Vagina (tissue), 2 donors: ENCODE measurements around the gene VAV1. TPM values are rescaled to one million over a fixed set of nuclear protein-coding genes. Genes with fewer than 3 reads are reported as not detected.

Source experiments
- DNase-seq, 2 donors: peaks; one replicate each; pipeline ENCODE4 v3.0.0-alpha.2; 2017; ENCODE audit errors: extremely low spot score in 2 of 2
- H3K27ac ChIP-seq: fragments of 200-600 bp; sonication (generic); one replicate; pipeline ENCODE4 v1.5.1; 2019
- H3K27me3 ChIP-seq: fragments of 200-600 bp; sonication (generic); one replicate; pipeline ENCODE4 v1.5.1; 2019
- H3K36me3 ChIP-seq, 2 donors: fragments of 200-600 bp; sonication (generic); one replicate each; pipeline ENCODE4 v1.5.1; 2017 to 2019
- H3K4me1 ChIP-seq: fragments of 200-600 bp; sonication (generic); one replicate; pipeline ENCODE4 v1.5.1; 2019
- H3K4me3 ChIP-seq, 2 donors: fragments of 200-600 bp; sonication (generic); 1 replicate in 1 of 2; 2 replicates in 1 of 2; pipeline ENCODE4 v1.5.1; 2016 to 2019
- H3K9me3 ChIP-seq: fragments of 200-600 bp; sonication (generic); one replicate; pipeline ENCODE4 v1.5.1; 2019
- CTCF ChIP-seq, 3 experiments: fragments of 450-650 bp in 2 of 3; fragments of 200-600 bp in 1 of 3; sonication (generic) in 1 of 3; IDR thresholded peaks; one replicate each; pipeline ENCODE4 v1.5.1; 2017 to 2019; ENCODE audit warnings: antibody characterized with exemption in 3 of 3, mild to moderate bottlenecking in 2 of 3, moderate library complexity in 2 of 3
- POLR2A ChIP-seq, 2 donors: fragments of 450-650 bp; IDR thresholded peaks; one replicate each; pipeline ENCODE4 v1.6.1; 2017; ENCODE audit warnings: antibody characterized with exemption in 2 of 2, mild to moderate bottlenecking in 2 of 2, moderate library complexity in 2 of 2
- POLR2AphosphoS5 ChIP-seq, 2 donors: sonication (generic); formaldehyde crosslinking; IDR thresholded peaks; one replicate each; pipeline ENCODE4 v1.9.0; 2017; ENCODE audit warnings: antibody characterized with exemption in 2 of 2, mild to moderate bottlenecking in 2 of 2, low read depth in 1 of 2; ENCODE audit not compliant: insufficient read depth in 1 of 2
- intact Hi-C: fragments of 100-400 bp; cut with DNase I; formaldehyde crosslinking; loops from one replicate; pipeline ENCODE4 v1.15.1; 2023
- total RNA-seq: library from RNA; depleted of rRNA; stranded (reverse); fragments of >200 nt; gene quantifications from one replicate; pipeline ENCODE4 v1.2.3, GENCODE V29; 2016

Gene VAV1
- total RNA-seq, 1 donor from 2014 or later, result 5.9 TPM

GRCh38 chr19:6787393-6787792 is 14.9 kb downstream of the VAV1 start:
- intact Hi-C loops, result no loop called here
- no peak overlapping the region for H3K27ac ChIP-seq
- no peaks in the 10 kb centered on the region for H3K4me1 ChIP-seq
- H3K27me3 ChIP-seq, result no peaks in the 10 kb centered on the region
- no peak for TF ChIP-seq CTCF (IDR thresholded peaks at IDR 0.05)
- TF ChIP-seq POLR2A (IDR thresholded peaks at IDR 0.05), result no peak
- TF ChIP-seq POLR2AphosphoS5 (IDR thresholded peaks at IDR 0.05; ENCODE audit: insufficient read depth in 1 of 2, low read depth in 1 of 2), result no peak
- H3K9me3 ChIP-seq, result no peaks in the 10 kb centered on the region
- H3K36me3 ChIP-seq, result no peaks in the 10 kb centered on the region
- no peak overlapping the region for H3K4me3 ChIP-seq
- no peak for DNase-seq

GRCh38 chr19:6788896-6789295 is 16.4 kb downstream of the VAV1 start:
- H3K4me3 ChIP-seq, result no peak overlapping the region
- H3K9me3 ChIP-seq, result no peaks in the 10 kb centered on the region
- TF ChIP-seq POLR2AphosphoS5 (IDR thresholded peaks at IDR 0.05; ENCODE audit: insufficient read depth in 1 of 2, low read depth in 1 of 2), result no peak
- no peak for TF ChIP-seq CTCF (IDR thresholded peaks at IDR 0.05)
- TF ChIP-seq POLR2A (IDR thresholded peaks at IDR 0.05), result no peak
- no peak overlapping the region for H3K27ac ChIP-seq
- DNase-seq, result no peak
- no peaks in the 10 kb centered on the region for H3K27me3 ChIP-seq
- intact Hi-C loops, result no loop called here
- H3K36me3 ChIP-seq, result no peaks in the 10 kb centered on the region
- H3K4me1 ChIP-seq, result no peaks in the 10 kb centered on the region

GRCh38 chr19:6790194-6791128 is 18.0 kb downstream of the VAV1 start:
- no peaks in the 10 kb centered on the region for H3K36me3 ChIP-seq
- no peaks in the 10 kb centered on the region for H3K4me1 ChIP-seq
- H3K9me3 ChIP-seq, result no peaks in the 10 kb centered on the region
- intact Hi-C loops, result no loop called here
- TF ChIP-seq CTCF (IDR thresholded peaks at IDR 0.05) (no peak), POLR2A (IDR thresholded peaks at IDR 0.05) (no peak), POLR2AphosphoS5 (IDR thresholded peaks at IDR 0.05; ENCODE audit: insufficient read depth in 1 of 2, low read depth in 1 of 2) (no peak)
- H3K27me3 ChIP-seq, result no peaks in the 10 kb centered on the region
- no peak for DNase-seq
- no peak overlapping the region for H3K27ac ChIP-seq
- H3K4me3 ChIP-seq, result no peak overlapping the region

GRCh38 chr19:6791237-6791636 is 18.7 kb downstream of the VAV1 start:
- Histone ChIP-seq H3K9me3 (no peaks in the 10 kb centered on the region), H3K27me3 (no peaks in the 10 kb centered on the region), H3K4me3 (no peak overlapping the region), H3K4me1 (no peaks in the 10 kb centered on the region), H3K36me3 (no peaks in the 10 kb centered on the region), H3K27ac (no peak overlapping the region)
- DNase-seq, result no peak
- TF ChIP-seq CTCF (IDR thresholded peaks at IDR 0.05) (no peak), POLR2AphosphoS5 (IDR thresholded peaks at IDR 0.05; ENCODE audit: insufficient read depth in 1 of 2, low read depth in 1 of 2) (no peak), POLR2A (IDR thresholded peaks at IDR 0.05) (no peak)
- intact Hi-C loops, result no loop called here

GRCh38 chr19:6793411-6793810 is 20.9 kb downstream of the VAV1 start:
- Histone ChIP-seq H3K27me3 (no peaks in the 10 kb centered on the region), H3K36me3 (no peaks in the 10 kb centered on the region), H3K4me3 (no peak overlapping the region), H3K4me1 (no peaks in the 10 kb centered on the region), H3K9me3 (no peaks in the 10 kb centered on the region), H3K27ac (no peak overlapping the region)
- no peak for DNase-seq
- intact Hi-C loops, result no loop called here
- TF ChIP-seq CTCF (IDR thresholded peaks at IDR 0.05) (no peak), POLR2AphosphoS5 (IDR thresholded peaks at IDR 0.05; ENCODE audit: insufficient read depth in 1 of 2, low read depth in 1 of 2) (no peak), POLR2A (IDR thresholded peaks at IDR 0.05) (no peak)
